HepG2 (cell line): Measurements from ENCODE around the gene DPAGT1. TPM values are rescaled to one million over a fixed set of nuclear protein-coding genes. Genes with fewer than 3 reads are reported as not detected.

ENCODE experiments used
- ASH2L ChIP-seq: fragments of 300-600, 200-600 bp; sonication (generic); IDR thresholded peaks from 2 replicates; pipeline ENCODE4 v1.7.0; 2017; ENCODE audit warnings: low read depth, mild to moderate bottlenecking, moderate library complexity, mixed read lengths, low read length; ENCODE audit not compliant: insufficient read length
- CERS6 ChIP-seq: sonication (generic); formaldehyde crosslinking; IDR thresholded peaks from 2 replicates; pipeline ENCODE4 v1.5.0; 2020; ENCODE audit warnings: missing genetic modification reagents
- EP300 ChIP-seq, 3 experiments: sonication (generic) in 1 of 3; formaldehyde crosslinking in 1 of 3; IDR thresholded peaks; 2 replicates each; pipeline versions ENCODE4 v1.5.1 to v1.6.1; 2011 to 2020; ENCODE audit warnings: low read depth in 2 of 3, low read length in 2 of 3, borderline replicate concordance in 1 of 3, improper control_type of control experiment in 1 of 3, mild to moderate bottlenecking in 1 of 3, missing genetic modification reagents in 1 of 3, moderate library complexity in 1 of 3
- GABPA ChIP-seq, 2 experiments: IDR thresholded peaks; 2 replicates each; pipeline ENCODE4 v1.6.1; 2011 to 2016; ENCODE audit warnings: low read depth in 2 of 2, low read length in 1 of 2, missing biosample characterization in 1 of 2, missing genetic modification characterization in 1 of 2
- GPBP1L1 ChIP-seq: sonication (generic); formaldehyde crosslinking; IDR thresholded peaks from 2 replicates; pipeline ENCODE4 v1.5.0; 2020; ENCODE audit warnings: mild to moderate bottlenecking, missing genetic modification reagents
- HNRNPUL1 ChIP-seq: fragments of 200-400 bp; formaldehyde crosslinking; IDR thresholded peaks from 2 replicates; pipeline ENCODE4 v1.6.1; 2017; ENCODE audit warnings: low read depth, mild to moderate bottlenecking, low read length, moderate library complexity
- HOXA5 ChIP-seq: sonication (generic); formaldehyde crosslinking; IDR thresholded peaks from 2 replicates; pipeline ENCODE4 v1.4.0; 2020; ENCODE audit warnings: missing genetic modification reagents
- ISL2 ChIP-seq: sonication (generic); formaldehyde crosslinking; IDR thresholded peaks from 2 replicates; pipeline ENCODE4 v1.5.0; 2020; ENCODE audit warnings: missing genetic modification reagents
- KAT2B ChIP-seq: fragments of 150-350 bp; IDR thresholded peaks from 2 replicates; pipeline ENCODE4 v1.6.1; 2014; ENCODE audit warnings: low read depth, low read length, borderline replicate concordance
- MIXL1 ChIP-seq: IDR thresholded peaks from 2 replicates; pipeline ENCODE4 v1.6.1; 2016
- SP2 ChIP-seq: sonication (generic); formaldehyde crosslinking; IDR thresholded peaks from 2 replicates; pipeline ENCODE4 v1.5.1; 2020; ENCODE audit warnings: mild to moderate bottlenecking, missing genetic modification reagents
- SSRP1 ChIP-seq: IDR thresholded peaks from 2 replicates; pipeline ENCODE4 v1.6.1; 2016; ENCODE audit warnings: control low read depth
- SYNCRIP ChIP-seq: fragments of 200-400 bp; formaldehyde crosslinking; IDR thresholded peaks from 2 replicates; pipeline ENCODE4 v1.6.1; 2018; ENCODE audit warnings: mild to moderate bottlenecking, low read depth, low read length; ENCODE audit not compliant: insufficient read depth
- TBX3 ChIP-seq: fragments of 450-650 bp; IDR thresholded peaks from 2 replicates; pipeline ENCODE4 v1.6.1; 2017; ENCODE audit warnings: antibody characterized with exemption, mild to moderate bottlenecking, inconsistent platforms, borderline replicate concordance
- THRA ChIP-seq: sonication (generic); formaldehyde crosslinking; IDR thresholded peaks from 2 replicates; pipeline ENCODE4 v1.4.0; 2020; ENCODE audit warnings: missing genetic modification reagents, borderline replicate concordance
- TOPORS ChIP-seq: sonication (generic); formaldehyde crosslinking; IDR thresholded peaks from 2 replicates; pipeline ENCODE4 v1.8.0; 2023; ENCODE audit warnings: mild to moderate bottlenecking, missing genetic modification reagents
- ZBTB34 ChIP-seq: sonication (generic); formaldehyde crosslinking; IDR thresholded peaks from 2 replicates; pipeline ENCODE4 v1.8.0; 2022; ENCODE audit warnings: mild to moderate bottlenecking, missing genetic modification reagents
- ZKSCAN5 ChIP-seq: sonication (generic); formaldehyde crosslinking; IDR thresholded peaks from 2 replicates; pipeline ENCODE4 v1.5.1; 2020; ENCODE audit warnings: mild to moderate bottlenecking, missing genetic modification reagents
- ZNF136 ChIP-seq: sonication (generic); formaldehyde crosslinking; IDR thresholded peaks from 2 replicates; pipeline ENCODE4 v1.8.1; 2022; ENCODE audit warnings: low read depth, mild to moderate bottlenecking, moderate library complexity, missing genetic modification reagents
- ZNF335 ChIP-seq: sonication (generic); formaldehyde crosslinking; IDR thresholded peaks from 2 replicates; pipeline ENCODE4 v1.4.0; 2020; ENCODE audit warnings: missing genetic modification reagents
- ZNF557 ChIP-seq: sonication (generic); formaldehyde crosslinking; IDR thresholded peaks from 2 replicates; pipeline ENCODE4 v1.4.0; 2020; ENCODE audit warnings: missing genetic modification reagents
- ZNF564 ChIP-seq: sonication (generic); formaldehyde crosslinking; IDR thresholded peaks from 2 replicates; pipeline ENCODE4 v1.8.1; 2023; ENCODE audit warnings: mild to moderate bottlenecking, missing genetic modification reagents
- ZNF768 ChIP-seq: sonication (generic); formaldehyde crosslinking; IDR thresholded peaks from 2 replicates; pipeline ENCODE4 v1.4.0; 2020; ENCODE audit warnings: missing genetic modification reagents
- ZNF83 ChIP-seq: sonication (generic); formaldehyde crosslinking; IDR thresholded peaks from 2 replicates; pipeline ENCODE4 v1.4.0; 2020; ENCODE audit warnings: missing genetic modification reagents, mild to moderate bottlenecking, borderline replicate concordance
- ZSCAN25 ChIP-seq: sonication (generic); formaldehyde crosslinking; IDR thresholded peaks from 2 replicates; pipeline ENCODE4 v1.8.0; 2022; ENCODE audit warnings: mild to moderate bottlenecking, missing genetic modification reagents
- polyA plus RNA-seq, 8 experiments: library from polyadenylated mRNA; depleted of rRNA in 3 of 8; stranded (reverse) in 7 of 8; unstranded in 1 of 8; fragments of >200 nt; fragmentation: Illumina TruSeq in 4 of 8; extraction: Trizol in 4 of 8; gene quantifications; 2 replicates each; pipeline versions ENCODE4 v1.2.1 to v1.2.3, GENCODE V29; 2011 to 2016; ENCODE audit warnings: low read depth in 4 of 8, missing spikeins in 1 of 8, mixed read lengths in 1 of 8; ENCODE audit not compliant: insufficient read depth in 1 of 8
- total RNA-seq, 5 experiments: library from RNA; depleted of rRNA; stranded (reverse); fragments of >200 nt; fragmentation: Illumina TruSeq; extraction: Trizol; gene quantifications; 2 replicates each; pipeline ENCODE4 v1.2.3, GENCODE V29; 2016; ENCODE audit warnings: low read depth in 1 of 5

DPAGT1 gene
- total and polyA plus RNA-seq, 2 of the 13 experiments (the other 11 are each of a cell fraction or from before 2014, with no cell fraction given) = 37.6 to 70.7 TPM

GRCh38 chr11:119057000-119057769 is 44.5 kb downstream of the DPAGT1 start, which contains the start of gene HYOU1 (continued):
- TF ChIP-seq GABPA (IDR thresholded peaks at IDR 0.05; ENCODE audit: low read depth, low read length) = peak; percentile 56
- peak; percentile 85 for TF ChIP-seq GABPA (CRISPR knock-in tag; IDR thresholded peaks at IDR 0.05; ENCODE audit: low read depth)
- TF ChIP-seq ZNF768 (CRISPR knock-in tag) = peak; percentile 87
- TF ChIP-seq SYNCRIP = no peak
- no peak for TF ChIP-seq HNRNPUL1
- TF ChIP-seq SSRP1 (CRISPR knock-in tag) = peak; percentile 48; the same call in 1 of the 2 replicates
- TF ChIP-seq ZNF83 (CRISPR knock-in tag) = no peak
- peak; percentile 76; the same call in 1 of the 2 replicates for TF ChIP-seq ZNF564 (CRISPR knock-in tag)
- no peak for TF ChIP-seq HOXA5 (CRISPR knock-in tag)
- no peak; the same call in 1 of the 2 replicates for TF ChIP-seq TOPORS (CRISPR knock-in tag)
- TF ChIP-seq ISL2 (CRISPR knock-in tag) = no peak
- TF ChIP-seq ZBTB34 = 0 out of 2 replicates have a peak, but pooled peaks have one; percentile 36
- TF ChIP-seq GPBP1L1 = no peak
- TF ChIP-seq ZSCAN25 (CRISPR knock-in tag) = 0 out of 2 replicates have a peak, but pooled peaks have one; percentile 4
- TF ChIP-seq ZNF335 (CRISPR knock-in tag) = 0 out of 2 replicates have a peak, but pooled peaks have one; percentile 21
- TF ChIP-seq ZNF557 (CRISPR knock-in tag) = no peak
- TF ChIP-seq ZKSCAN5 (CRISPR knock-in tag) = no peak
- peak; percentile 3; the same call in 1 of the 2 replicates for TF ChIP-seq MIXL1 (CRISPR knock-in tag)
- no peak for TF ChIP-seq TBX3
- TF ChIP-seq SP2 (CRISPR knock-in tag) = peak; percentile 74
- TF ChIP-seq ASH2L = peak; percentile 56
- TF ChIP-seq KAT2B = no peak
- no peak for TF ChIP-seq EP300 (IDR thresholded peaks at IDR 0.05; ENCODE audit: low read depth in 2 of 2, low read length in 2 of 2)
- TF ChIP-seq EP300 (CRISPR knock-in tag; IDR thresholded peaks at IDR 0.05; ENCODE audit: borderline replicate concordance) = peak; percentile 32; the same call in 1 of the 2 replicates
- TF ChIP-seq THRA = 0 out of 2 replicates have a peak, but pooled peaks have one; percentile 35
- no peak for TF ChIP-seq ZNF136 (CRISPR knock-in tag)
- TF ChIP-seq CERS6 = no peak
